Kidney capillary endothelial cell (primary cell): Measurements from ENCODE around the gene ADAMTS20.
"Not testable (repeated sequence)": the region's sequence is repeated elsewhere in the genome, so short reads cannot be mapped to it uniquely, and the experiment has no call there.

Experiments used
- DNase-seq: peaks from one replicate; pipeline ENCODE4 v3.0.0-alpha.2; 2018; ENCODE audit warnings: low spot score

ADAMTS20 gene

DNA sequence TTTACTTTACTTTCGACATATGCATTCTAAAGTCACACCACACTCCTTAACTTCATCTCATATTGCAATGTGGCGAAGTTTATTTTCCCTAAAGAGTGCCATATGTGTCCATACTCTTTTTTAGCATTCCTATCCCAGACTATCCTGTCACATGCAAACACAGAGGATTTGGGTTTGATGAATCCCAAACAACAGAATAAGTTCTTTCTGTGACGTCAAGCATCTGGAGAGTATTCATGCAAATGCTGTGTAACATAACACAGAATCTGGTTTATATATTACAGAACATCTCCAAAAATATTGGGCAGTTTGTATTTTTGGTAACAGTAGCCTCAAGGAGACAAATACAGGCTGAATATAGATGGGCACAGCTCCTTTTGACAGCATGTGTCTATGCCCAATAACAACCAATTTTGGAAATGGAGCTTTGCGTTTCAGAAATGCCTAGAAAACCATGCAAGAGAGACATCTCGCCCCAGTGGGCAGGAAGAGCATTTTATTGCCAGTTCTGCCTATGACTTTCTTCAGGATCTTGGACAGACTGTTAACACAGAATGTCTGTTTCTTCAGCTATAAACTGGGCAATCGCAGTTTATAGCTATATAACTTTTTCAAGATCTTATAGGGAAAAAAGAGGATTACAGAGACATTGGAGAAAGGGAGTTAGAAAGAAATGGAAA lies 190.8 kb downstream of the ADAMTS20 start:
- DNase-seq = no peak

DNA sequence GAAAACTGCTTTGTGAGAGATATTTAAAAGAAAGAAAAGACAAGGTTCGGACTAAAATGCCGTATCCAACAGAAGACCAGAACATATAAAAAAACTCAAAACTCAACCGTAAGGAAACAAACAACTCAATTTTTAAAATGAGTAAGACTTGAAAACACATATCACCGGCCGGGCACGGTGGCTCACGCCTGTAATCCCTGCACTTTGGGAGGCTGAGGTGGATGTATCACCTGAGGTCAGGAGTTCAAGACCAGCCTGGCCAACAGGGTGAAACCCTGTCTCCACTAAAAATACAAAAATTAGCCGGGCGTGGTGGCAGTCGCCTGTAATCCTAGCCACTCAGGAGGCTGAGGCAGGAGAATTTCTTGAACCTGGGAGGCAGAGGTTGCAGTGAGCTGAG lies 192.0 kb downstream of the ADAMTS20 start:
- not testable (repeated sequence) for DNase-seq

DNA sequence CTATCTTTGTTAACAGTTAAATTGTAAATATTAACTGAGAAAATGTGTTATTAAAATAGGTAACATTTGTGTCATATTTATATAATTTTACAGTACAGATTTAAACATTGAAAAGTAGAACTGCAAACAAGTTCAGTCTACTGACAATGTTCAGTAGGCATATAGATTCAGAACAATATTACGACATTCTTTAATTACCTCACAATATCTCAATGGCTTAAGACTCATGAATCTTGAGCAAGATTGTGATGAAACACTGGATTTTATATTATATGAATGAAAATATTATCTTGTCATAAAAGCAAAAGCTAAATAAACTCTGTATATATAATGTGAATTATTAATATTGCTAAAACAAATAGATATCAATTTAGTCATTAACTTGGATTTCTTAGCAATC lies 194.9 kb downstream of the ADAMTS20 start:
- DNase-seq = no peak

DNA sequence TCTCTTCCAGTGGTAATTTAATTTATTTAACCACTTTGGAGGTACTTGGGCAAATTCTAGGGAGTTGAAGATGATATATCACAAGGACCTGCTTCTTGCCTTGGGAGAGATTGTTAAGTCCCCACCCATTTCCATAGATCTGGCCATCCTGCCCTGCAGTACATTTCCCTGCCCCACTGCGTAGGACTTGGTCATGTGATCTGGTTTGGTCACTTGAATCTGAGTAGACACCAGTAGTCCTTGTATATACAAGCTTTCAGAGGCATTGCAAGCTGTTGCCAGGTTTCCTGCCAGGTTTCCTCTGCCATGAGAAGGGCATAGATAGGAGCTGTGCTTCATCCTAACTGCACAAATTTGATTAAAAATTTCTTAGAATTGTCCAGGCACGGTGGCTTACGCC lies 200.0 kb downstream of the ADAMTS20 start:
- no peak for DNase-seq

DNA sequence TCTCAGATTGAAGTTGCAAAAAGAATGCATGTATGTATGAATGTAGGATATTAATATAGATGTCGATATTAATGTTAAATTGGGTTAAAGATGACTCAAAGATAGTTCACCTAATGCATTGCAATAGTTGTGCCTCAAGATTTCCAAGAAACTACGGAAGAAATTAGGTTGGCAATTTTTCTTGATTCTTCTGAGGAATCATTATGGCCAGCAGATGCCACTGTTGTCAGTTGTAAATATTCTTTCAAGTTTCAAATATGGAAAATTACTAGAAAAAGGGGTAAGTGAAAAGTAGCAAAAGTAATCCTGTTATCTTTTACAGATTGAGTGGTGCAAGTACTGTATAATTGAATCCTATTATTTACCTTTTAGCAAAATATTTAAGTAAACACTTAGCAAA lies 202.1 kb downstream of the ADAMTS20 start:
- no peak for DNase-seq

DNA sequence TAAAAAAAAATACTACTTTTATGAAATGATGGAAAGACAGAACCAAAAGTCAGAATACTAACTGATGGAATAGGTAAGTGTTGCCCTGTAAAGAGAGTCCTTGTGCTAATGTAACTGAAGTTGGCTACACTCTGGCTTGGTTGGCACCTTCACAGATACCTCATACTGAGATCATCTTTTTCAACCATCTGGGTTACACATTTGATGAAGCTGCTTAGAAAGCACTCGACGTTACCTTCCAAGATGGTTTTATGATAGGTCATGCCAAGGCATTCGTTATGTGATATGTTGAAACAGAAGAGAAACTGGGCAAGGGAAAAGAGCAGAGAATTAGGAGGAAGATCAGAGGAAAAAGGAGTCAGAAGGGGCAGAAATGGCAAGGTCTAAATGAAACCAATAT lies 203.8 kb downstream of the ADAMTS20 start:
- DNase-seq = no peak

DNA sequence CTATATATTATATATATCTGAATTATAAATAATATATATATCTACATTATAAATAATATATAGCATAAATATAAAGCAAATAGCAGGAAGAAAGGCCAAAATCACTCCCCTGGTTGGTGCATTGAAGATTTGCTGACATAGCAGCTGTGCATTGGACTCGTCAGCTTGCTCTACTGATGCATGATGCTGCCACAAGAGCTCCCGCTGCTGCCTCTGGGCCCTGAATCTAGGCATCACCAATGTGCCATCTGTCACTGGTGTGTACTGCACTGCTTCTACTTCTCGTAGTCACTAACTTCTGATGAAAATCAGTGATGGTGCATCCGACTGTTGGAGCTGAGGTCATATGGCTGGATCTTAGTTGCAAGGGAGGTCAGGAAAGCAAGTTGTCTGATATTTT lies 205.0 kb downstream of the ADAMTS20 start:
- no peak for DNase-seq

DNA sequence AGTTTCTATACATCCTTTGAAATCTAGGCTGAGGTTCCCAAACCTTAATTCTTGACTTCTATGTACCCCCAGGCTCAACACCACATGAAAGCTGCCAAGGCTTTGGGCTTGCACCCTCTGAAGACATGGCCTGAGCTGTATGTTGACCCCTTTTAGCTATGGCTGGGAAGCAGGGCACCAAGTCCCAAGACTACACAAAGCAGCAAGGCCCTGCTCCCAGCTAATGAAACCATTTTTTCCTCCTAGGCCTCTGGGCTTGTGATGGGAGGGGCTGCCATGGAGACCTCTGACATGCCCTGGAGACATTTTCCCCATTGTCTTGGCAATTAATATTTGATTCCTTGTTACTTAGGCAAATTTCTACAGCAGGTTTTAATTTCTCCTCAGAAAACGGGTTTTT lies 207.0 kb downstream of the ADAMTS20 start:
- DNase-seq = no peak

DNA sequence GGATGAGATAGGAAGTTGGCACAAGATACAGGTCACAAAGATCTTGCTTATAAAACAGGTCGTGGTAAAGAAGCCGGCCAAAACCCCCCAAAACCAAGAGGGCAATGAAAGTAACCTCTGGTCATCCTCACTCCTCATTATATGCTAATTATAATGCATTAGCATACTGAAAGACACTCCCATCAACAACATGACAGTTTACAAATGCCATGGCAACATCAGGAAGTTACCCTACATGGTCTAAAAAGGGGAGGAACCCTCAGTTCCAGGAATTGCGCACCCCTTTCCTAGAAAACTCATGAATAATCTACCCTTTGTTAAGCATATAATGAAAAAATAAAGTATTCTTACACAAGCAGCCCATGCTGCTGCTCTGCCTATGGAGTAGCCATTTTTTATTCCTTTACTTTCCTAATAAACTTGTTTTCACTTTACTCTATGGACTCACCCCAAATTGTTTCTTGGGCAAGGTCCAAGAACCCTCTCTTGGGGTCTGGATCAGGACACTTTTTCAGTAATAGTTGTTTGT lies 210.2 kb downstream of the ADAMTS20 start:
- not testable (repeated sequence) for DNase-seq

DNA sequence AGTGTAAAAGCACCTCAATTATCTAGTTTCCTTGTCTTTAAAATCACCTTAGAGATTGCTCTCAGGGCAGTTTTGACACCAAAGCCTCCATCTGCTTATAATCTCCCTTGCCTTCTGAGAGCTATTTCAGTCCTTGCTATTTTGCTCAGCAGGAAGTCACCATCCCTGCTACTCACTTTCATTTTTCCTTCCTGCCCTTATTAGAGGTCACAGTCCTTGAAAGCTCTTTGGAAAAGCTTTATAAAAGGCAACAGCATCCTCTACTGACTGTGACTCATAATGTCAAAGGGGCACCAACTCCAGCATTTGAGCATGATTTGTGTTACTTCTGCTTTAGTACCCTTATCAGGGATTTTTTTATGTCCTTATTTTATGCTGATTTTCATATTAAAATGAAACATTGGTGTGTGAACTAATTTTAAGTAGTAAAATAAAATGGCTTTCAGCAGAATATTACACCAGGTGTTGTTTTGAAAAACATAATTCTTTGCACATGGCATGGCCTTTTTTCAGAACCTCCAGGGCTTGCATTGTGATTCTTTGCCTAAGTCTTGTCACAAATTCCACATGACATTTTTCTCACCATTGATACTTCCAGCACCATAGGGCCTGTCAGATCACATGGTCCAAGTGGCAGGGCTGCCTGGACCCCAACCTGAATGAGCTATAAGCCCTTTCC lies 213.0 kb downstream of the ADAMTS20 start:
- peak; percentile 70 for DNase-seq

DNA sequence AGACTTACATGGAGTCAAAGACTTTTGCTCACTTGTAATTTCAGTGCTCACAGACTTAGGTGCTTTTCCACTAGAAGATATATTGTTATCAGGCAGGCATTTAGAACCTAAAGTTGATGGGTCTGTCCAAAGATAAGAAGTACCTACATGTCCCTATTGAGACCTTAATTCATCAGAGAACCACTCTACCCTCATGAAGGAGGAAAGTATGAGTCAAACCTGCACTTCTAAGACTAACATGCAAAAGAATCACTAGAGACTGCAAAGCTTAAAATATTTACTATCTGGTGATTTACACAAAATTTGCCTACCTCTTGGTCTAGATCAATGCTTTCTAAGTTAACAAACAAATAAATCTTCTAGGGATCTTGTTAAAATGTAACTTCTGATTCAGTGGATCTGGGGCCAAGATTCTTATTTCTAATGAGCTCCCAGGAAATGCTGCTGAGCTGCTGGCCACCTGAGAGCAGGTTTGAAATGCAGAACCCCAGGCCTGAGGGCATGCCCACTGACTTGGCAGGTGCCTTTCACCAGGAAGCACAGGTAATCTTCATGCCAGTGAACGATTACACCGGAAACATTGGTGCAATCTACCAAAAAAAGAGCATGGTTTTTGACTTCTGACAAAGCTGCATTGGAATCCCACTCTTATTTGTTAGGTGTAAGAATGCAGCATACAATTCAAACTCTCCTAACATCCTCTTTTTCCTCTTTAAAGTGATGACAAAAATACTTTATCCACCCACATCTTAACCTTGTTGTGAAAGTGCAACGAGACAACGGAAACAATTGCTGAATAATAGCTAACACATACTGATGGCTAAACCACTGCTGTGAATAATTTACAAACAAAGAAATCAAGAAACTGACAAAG lies 214.2 kb downstream of the ADAMTS20 start:
- DNase-seq = no peak

DNA sequence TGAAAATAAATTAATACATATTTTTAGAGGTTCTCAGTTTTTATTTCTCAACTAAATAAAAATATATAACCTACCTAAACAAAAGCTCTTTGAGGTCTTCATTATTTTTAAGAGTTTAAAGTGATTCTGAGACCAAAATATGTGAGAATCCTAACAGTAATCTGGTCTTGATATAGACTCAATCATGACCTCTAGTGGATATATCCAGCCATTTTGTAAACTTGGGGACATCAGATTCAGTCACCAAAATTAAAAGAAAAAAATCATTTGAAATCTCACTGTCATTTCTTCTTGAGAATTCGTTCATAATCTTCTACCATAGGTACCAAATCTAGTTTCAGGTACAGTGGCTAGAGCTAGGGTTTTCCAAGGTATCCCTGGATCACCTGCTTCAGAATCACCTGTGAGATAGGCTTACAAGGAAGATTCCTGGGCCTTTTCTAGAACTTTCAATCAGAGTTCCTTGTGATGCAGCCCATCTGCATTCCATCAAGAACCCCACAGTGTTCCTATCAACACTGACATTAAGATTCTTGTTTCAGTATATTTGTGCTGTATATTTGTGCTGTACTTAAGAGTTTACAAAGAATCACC lies 214.9 kb downstream of the ADAMTS20 start:
- DNase-seq = peak; percentile 30

DNA sequence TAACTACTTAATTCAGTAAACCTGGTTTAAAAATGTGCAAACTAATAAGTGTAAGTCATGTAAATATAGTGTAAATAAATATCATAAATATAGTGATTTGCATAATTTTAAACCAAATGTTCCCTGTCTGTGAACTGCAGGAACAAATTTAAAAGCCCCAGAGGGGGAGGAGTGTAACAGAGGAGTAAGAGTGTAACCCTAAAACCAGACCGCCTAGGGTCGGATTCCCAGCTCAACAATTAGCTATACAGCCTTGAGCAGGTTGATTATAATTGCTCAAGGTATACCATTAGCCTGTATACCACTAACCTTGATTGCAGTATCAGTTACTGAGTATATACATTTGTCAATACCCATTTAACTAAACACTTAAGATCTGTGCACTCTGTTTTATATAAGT lies 218.4 kb downstream of the ADAMTS20 start:
- no peak for DNase-seq

DNA sequence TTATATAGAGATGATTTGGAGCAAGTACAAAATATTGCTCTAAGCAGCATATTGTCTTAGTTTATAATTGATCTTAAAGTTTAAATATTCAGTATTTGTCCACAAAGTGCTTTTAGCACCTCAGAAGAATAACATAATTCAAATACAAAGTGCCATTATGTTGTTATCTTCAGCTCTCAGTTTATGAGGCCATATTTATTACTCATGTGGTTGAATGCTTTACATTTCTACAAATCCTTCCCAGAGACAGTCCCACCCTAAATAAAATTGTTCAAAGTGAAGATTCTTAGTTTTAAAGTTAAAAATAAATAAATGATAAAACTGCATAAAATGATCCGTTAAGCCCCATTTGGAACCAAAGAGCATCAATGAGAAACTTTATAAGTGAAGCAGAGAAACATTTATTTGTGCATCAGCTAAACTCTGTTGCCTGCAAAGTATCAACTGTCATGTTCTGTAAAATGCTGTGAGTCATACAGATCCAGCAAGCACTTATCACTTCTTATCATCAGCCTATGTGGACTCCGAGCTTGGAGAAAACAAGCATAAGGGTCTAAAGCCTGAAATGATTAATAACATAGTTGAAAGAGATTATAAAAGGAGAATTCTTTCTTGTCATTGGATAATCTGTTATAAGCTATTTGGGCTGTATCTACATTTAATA lies 218.9 kb downstream of the ADAMTS20 start:
- DNase-seq = no peak

DNA sequence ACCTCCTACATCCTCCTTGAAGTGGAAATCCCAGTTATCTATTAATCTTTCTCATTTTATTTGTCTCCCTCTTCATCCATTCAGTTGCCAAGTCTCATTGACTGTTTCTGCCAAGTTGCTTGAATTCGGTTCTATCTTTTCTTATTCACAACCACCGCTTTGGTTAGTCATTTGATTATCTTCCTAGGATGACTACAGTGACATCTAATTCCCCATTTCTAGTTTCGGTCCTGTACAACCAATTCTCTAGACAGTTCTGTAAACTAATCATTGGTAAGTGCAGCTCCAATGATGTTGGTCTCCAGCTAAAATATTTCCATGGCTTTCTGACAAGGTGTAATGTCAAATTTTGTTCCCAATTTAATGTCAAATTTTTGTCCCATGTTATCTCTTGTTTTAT lies 220.1 kb downstream of the ADAMTS20 start:
- no peak for DNase-seq

DNA sequence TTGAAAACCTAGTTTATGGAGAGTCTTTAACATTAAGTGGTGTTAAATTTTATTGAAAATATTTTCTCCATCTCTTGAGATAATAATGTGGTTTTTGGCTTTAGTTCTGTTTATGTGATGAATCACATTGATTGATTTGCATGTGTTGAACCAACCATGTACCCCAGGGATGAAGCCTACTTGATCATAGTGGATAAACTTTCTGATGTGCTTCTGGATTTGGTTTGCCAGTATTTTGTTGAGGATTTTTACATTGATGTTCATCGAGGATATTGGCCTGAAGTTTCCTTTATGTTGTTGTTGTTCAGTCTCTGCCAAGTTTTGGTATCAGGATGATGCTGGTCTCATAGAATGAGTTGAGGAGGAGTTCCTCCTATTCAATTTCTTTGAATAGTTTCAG lies 222.6 kb downstream of the ADAMTS20 start:
- no peak for DNase-seq

DNA sequence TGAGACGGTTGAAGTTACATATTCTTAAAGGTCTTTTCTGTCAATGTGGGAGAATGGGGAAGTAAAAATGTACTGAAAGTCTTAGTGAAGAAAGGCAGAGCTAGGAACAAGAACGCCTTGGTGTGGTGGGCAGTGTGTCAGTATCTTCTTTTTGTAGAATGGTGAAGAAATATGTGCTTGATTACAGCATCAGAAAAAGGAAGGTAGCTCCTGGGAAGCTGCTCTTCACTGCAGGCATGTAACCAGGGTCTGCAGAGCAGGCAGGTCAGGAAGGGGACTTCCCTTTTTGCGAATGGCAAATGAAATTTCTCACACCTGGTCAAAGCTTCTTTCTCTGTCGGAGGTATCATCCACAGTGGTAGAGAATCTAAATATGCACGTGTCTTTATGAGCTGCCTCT lies 226.2 kb downstream of the ADAMTS20 start:
- no peak for DNase-seq

DNA sequence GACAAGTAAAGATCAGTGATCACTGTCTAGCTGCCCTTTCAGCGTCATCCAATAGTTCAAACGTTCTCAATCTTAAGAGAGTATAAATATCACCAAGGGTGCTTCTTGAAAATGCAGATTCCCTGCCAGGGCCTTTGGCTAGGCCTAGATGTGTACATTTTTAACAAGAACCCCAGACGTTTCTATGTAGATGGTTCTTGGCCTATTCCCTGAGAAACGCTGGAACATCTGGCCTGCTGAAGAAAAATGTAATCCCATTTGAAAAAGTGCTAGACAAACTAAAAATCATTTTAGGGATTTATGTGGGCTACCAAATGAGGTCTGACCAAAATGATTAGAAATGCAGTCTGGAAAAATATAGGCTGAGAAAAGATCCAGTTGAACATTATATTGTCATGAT lies 231.7 kb downstream of the ADAMTS20 start:
- DNase-seq = no peak

DNA sequence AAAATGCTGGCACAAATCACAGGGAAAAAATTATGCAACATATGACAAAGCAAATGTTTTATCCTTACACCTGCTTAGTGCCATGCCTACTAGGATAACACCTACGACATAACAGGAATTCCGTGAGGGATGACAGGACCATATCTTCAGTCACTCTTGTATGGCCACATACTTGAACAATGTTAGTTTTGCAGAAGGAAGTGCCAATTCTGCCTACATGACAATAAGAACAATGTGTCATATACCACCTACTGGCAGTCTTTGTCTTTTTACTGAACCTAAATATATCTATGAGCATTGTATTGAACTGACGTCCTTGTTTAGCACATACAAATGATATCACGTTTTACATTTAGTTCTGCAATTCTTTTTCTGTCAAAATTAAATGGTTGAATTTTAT lies 234.0 kb downstream of the ADAMTS20 start:
- DNase-seq = peak; percentile 55

DNA sequence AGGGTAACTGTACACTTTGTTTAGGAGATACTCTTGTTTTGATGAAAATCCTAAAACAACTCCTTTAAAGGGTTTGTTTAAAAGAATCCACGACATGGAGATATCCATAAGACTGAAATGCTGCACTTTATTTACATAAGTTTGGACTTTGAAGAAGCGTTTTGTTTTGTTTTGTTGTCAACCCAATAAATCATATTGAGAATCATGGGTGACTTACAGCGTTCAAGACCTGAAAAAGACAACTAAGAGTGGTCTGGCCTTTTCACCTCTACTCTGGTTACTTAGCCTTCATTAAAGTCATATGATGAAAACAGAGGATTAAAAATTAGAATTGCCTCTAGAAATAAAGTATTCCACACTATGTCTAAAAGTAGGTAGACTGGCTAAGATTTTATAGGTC lies 234.8 kb downstream of the ADAMTS20 start:
- no peak for DNase-seq

DNA sequence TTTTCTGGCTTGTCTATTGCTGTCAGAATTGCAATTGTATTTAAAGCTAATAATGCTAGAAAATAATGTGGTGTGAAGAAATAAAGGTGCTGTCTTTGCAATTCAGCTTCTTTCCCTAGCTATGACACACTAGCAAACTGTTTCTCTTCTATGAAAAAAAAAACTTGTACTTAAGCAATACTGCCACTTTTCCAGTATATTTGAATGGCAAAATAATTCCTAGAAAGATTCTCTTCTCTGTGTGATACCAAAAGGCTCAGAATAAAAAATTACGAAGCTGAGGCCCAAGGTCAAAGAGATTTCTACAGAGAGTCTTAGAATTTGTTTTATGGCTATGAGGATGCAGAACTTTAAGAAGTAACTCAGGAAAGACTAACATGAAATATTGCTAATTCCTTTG lies 235.5 kb downstream of the ADAMTS20 start:
- no peak for DNase-seq

DNA sequence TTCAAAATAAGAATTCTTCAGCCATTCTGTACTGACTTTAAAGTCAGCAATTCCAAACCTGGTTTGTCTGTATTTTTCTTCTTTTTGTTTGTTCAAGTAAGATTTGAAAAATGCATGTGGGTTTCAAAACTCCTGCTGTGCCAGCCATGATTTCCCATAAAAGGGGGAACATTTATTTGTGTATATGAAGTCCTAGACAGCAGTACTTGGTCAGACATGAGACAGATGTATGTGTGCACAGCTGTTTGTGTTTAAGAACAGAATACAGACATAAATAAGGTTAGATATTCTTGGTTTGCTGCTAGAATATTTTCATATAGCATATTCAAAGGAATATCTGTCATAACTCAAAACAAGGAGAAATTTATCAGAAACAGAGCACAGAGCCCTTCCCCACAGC lies 236.0 kb downstream of the ADAMTS20 start:
- DNase-seq = no peak
